ENCODE data around the gene NPAS3. TPM values are rescaled to one million over a fixed set of nuclear protein-coding genes. Genes with fewer than 3 reads are reported as not detected.
A peak's percentile ranks its signal among the peaks of the same experiment; 100 is the strongest.

Gene NPAS3
- total and polyA plus RNA-seq, 8 donors = 0.09 to 0.79 (median 0.56) TPM

DNA sequence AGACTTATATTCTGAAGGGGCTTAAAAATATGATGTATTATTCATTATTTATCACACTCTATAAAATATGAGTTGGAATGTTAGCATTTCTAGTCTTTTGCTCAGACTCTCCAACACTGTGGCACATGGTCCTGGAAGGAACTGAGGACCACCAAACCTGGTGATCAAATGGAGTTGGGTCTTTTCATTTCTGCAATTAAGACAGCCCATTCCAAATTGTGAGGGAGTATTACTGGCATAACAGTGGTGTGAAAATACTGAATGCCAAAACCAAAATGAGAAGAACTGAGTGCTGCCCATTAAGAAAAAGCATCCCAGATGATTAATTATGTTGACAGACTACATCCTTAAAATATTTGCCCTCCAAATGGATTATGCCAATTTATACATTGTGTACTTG is 90.8 kb downstream of the NPAS3 start:
- TF ChIP-seq, protein P1, sequence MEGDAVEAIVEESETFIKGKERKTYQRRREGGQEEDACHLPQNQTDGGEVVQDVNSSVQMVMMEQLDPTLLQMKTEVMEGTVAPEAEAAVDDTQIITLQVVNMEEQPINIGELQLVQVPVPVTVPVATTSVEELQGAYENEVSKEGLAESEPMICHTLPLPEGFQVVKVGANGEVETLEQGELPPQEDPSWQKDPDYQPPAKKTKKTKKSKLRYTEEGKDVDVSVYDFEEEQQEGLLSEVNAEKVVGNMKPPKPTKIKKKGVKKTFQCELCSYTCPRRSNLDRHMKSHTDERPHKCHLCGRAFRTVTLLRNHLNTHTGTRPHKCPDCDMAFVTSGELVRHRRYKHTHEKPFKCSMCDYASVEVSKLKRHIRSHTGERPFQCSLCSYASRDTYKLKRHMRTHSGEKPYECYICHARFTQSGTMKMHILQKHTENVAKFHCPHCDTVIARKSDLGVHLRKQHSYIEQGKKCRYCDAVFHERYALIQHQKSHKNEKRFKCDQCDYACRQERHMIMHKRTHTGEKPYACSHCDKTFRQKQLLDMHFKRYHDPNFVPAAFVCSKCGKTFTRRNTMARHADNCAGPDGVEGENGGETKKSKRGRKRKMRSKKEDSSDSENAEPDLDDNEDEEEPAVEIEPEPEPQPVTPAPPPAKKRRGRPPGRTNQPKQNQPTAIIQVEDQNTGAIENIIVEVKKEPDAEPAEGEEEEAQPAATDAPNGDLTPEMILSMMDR (IDR thresholded peaks at IDR 0.05) = no peak
- ATAC-seq (no peak), DNase-seq (no peak)
- no peaks in the 10 kb centered on the region for H3K4me1 ChIP-seq
- H3K4me3 ChIP-seq = no peak overlapping the region
- no peaks in the 10 kb centered on the region for H3K36me3 ChIP-seq
- intact Hi-C loops (cut with DNase I) = no loop called here
- H3K9me3 ChIP-seq = peaks cover 0 to 3% of the 10 kb centered on the region in 2 donors
- H3K27me3 ChIP-seq = no peaks in the 10 kb centered on the region
- no peak overlapping the region for H3K27ac ChIP-seq

DNA sequence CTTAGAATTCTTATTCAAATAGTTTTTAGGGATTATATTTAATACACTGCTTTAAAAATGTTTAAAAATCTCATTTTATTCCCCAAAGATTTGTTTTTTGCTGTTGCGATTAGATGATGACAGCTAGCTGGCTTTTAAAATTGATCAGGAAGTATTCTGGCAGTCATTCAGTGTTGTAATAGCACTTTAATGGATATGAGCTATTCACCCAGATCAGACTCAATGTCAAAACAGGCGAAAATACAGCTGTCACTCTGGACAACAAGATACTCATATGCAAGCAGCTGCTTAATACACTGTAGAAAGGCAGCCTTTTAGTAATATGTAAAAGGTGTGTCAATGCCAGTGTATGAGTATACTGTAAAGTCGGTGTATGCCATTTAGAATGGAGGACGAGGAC is 91.7 kb downstream of the NPAS3 start:
- Histone ChIP-seq H3K4me3 (no peak overlapping the region), H3K9me3 (no peaks in the 10 kb centered on the region), H3K4me1 (no peaks in the 10 kb centered on the region), H3K27me3 (no peaks in the 10 kb centered on the region), H3K27ac (no peak overlapping the region), H3K36me3 (no peaks in the 10 kb centered on the region)
- ATAC-seq (no peak), DNase-seq (peak in 1 of 4 donors; percentile 19)
- TF ChIP-seq, protein P1 (IDR thresholded peaks at IDR 0.05) = no peak
- intact Hi-C loops (cut with DNase I) = no loop called here

- intact Hi-C loops (cut with DNase I) = no loop called here
- no peak overlapping the region for H3K27ac ChIP-seq
- H3K27me3 ChIP-seq = no peaks in the 10 kb centered on the region
- no peaks in the 10 kb centered on the region for H3K9me3 ChIP-seq
- no peak overlapping the region for H3K4me3 ChIP-seq
- ATAC-seq = no peak
- no peaks in the 10 kb centered on the region for H3K36me3 ChIP-seq
- no peaks in the 10 kb centered on the region for H3K4me1 ChIP-seq
- TF ChIP-seq, protein P1 (IDR thresholded peaks at IDR 0.05) = no peak
- DNase-seq = peak in 2 of 4 donors; percentile 40 to 59
These were observed 96.9 kb downstream of the NPAS3 start for GRCh38 chr14:33035416-33036194.

DNA sequence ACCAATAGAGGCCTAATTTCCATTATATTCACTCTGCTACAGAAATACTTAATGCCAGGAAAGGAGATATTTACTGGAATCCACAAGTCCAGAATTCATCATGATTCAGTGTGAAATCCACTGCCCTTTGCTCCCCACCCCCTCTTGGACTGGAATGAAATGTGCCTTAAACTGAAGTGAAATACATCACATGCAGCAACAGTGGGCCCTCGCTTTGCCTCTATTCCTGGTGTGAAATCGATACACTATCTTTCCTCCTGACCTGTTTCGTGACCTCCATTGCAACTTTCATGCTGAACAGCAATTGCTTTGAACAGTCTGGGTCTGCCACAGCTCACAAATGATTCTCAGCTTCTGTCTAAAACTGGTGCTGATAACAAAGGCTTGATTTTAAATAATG is 100.6 kb downstream of the NPAS3 start:
- H3K9me3 ChIP-seq = peaks cover 0 to 12% of the 10 kb centered on the region in 2 donors
- H3K36me3 ChIP-seq = no peaks in the 10 kb centered on the region
- DNase-seq (no peak), ATAC-seq (no peak)
- H3K27me3 ChIP-seq = no peaks in the 10 kb centered on the region
- H3K4me1 ChIP-seq = no peaks in the 10 kb centered on the region
- no peak overlapping the region for H3K27ac ChIP-seq
- TF ChIP-seq, protein P1 (IDR thresholded peaks at IDR 0.05) = no peak
- intact Hi-C loops (cut with DNase I) = no loop called here
- H3K4me3 ChIP-seq = no peak overlapping the region

DNA sequence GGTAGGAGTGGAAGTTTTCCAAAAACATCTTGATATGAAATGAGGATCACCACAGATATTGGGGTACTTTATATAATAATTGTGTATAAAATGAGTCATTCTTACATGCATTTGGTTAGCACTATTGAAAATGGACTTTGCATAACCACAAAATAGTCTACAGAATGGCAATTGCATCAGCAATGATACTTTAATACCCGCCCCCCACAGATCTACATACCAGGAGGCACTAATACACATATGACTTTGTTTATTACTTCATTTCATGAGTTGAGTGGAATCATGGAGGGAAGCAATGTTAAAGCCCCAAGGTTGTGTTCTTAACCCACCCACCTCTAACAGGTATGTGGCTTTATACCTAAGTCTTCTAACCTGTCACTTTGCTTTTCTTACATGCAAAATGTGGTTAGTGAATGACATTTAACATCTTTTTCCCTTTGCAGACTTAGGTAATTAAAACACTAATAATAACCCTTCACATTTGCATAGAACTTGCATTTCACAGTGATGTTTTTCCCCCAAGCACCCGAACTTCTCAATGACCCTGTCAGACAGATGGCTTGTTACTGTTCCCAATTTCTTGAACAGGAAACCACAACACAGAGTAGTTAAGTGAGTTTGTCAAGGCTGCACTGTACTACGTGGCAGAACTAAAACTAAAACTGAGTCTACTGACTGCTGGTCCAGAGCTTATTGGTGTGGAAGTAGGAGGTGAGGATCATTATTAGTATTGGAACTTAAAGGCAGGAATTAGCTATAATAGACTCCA is 101.9 kb downstream of the NPAS3 start:
- DNase-seq = no peak
- Histone ChIP-seq H3K9me3 (peaks cover 0 to 12% of the 10 kb centered on the region in 2 donors), H3K36me3 (no peaks in the 10 kb centered on the region), H3K4me3 (no peak overlapping the region), H3K27me3 (no peaks in the 10 kb centered on the region), H3K27ac (no peak overlapping the region), H3K4me1 (no peaks in the 10 kb centered on the region)
- TF ChIP-seq, protein P1 (IDR thresholded peaks at IDR 0.05) = no peak
- intact Hi-C loops (cut with DNase I) = no loop called here
- ATAC-seq = no peak

All from left lung (tissue), 10 donors.